T-helper 1 cell (primary cell): ENCODE measurements around the gene MBLAC1.

Experiments used
- DNase-seq, 5 donors: peaks; one replicate each; pipeline ENCODE4 v3.0.0-alpha.2; 2012 to 2020

MBLAC1 gene

DNA sequence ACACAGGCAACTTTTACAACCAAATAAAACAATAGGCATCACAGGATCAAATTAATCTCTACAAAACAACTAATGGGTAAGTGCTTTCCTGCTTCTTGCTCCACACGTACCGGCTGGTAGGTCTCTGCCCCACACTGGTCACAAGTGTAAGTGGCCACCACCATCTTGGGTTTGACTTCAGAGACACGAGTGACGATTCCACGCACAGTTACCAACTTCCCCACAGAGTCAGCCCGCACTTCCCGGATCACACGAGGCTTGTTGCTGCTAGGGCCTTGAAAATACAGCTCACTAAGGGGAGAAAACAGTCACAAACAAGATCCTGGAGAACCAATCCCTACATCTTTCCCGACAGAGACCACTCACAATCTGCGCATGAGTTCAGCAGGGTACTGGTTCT, 27.9 kb upstream of the MBLAC1 start:
- no peak for DNase-seq

DNA sequence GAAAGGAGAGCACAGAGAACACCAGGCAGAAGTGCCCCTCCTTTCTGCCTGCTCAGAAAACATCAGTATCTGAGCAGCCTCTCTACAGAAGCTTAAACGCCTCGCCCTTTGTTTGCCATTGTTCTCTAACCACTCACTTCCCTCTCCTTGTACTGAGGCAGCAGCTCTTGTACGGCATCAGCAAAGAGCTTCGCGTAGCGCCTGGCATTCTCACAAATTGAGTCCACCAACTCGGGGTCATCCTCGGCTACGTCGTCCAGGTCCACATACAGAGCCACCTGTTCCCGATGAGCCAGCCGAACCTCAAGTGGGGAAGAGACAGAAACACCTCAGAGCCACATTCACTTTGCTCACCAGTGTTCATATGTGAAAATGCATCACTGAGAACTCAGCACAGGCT, 27.3 kb upstream of the MBLAC1 start:
- no peak for DNase-seq

DNA sequence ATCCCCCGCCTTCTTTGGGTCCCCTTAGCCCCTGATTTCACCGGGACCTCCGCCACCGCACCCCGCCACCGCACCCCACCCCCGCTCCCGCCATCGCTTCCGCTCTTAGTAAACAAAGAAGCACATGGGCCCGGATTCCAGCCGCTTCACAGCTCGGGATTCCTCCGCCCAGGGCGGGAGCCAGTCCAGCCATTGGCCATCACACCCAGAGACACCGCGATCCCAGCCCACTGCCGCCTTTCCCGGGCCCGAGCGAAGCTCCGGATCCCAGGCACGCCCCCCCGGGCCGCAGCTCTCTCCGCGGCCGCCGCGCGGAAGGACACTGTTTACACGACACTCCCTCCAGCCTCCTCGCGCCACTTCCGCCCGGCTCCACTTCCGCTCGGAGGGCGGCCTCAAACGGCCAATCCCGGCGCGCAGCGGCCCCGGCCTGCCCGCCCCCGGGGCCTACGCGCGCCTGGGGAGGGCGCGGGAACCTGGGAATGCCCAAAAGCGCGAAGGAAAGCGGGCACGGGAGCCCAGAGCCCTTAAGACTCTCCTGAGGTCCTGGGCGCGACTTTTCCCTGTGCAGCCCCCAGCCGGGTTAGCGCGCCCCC, 26.2 kb upstream of the MBLAC1 start:
- peak; percentile 77 to 90 (median 80) for DNase-seq

DNA sequence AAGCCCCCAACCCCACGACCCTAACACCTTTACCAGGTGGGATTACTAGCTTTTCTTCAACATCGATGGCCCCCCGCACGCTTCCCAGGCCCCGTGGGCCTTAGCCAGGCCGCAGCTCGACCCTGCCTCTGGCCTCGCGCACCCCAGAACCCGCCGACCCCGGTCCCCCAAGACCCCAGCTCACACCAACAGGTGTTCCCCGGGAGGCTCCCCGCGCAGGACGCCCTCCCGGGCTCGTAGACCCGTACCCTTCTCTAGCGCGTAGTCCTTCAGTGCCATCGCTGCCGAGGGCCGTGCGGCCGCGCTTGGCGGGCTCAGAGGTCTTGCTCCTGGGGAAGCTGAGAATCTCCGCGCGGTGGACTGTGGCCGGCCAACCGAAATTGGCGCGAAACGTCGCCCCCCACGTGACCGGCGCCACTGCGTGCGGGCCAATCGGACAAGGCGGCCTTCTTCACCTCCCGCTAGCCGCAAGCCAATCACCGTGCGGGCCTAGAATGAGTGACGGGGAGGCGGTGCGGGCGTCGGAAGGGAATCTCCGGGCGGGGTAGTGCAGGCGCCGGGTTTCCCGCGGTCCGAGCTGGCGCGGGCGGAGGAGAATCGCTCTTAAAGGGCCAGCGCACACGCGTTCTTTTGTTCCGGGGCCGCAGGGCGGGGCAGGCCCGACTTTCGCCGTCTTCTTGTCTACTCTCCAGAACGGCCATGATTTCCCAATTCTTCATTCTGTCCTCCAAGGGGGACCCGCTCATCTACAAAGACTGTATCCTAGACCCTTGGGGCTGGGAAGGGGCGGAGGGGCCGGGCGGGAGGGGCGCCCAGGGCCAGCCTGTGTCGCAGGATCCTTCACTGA, 25.5 kb upstream of the MBLAC1 start, which contains the start of the genes AP4M1 and MCM7:
Gene AP4M1, plus strand, starts transcription at position 628 of the 847 bp plus-strand sequence. Its CDS starts 72 bp downstream, at position 700.
Gene MCM7, minus strand, starts transcription at position 382 of the 847 bp plus-strand sequence. Its CDS starts 103 bp downstream, at position 279.
- peak; percentile 93 to 99 (median 94) for DNase-seq

DNA sequence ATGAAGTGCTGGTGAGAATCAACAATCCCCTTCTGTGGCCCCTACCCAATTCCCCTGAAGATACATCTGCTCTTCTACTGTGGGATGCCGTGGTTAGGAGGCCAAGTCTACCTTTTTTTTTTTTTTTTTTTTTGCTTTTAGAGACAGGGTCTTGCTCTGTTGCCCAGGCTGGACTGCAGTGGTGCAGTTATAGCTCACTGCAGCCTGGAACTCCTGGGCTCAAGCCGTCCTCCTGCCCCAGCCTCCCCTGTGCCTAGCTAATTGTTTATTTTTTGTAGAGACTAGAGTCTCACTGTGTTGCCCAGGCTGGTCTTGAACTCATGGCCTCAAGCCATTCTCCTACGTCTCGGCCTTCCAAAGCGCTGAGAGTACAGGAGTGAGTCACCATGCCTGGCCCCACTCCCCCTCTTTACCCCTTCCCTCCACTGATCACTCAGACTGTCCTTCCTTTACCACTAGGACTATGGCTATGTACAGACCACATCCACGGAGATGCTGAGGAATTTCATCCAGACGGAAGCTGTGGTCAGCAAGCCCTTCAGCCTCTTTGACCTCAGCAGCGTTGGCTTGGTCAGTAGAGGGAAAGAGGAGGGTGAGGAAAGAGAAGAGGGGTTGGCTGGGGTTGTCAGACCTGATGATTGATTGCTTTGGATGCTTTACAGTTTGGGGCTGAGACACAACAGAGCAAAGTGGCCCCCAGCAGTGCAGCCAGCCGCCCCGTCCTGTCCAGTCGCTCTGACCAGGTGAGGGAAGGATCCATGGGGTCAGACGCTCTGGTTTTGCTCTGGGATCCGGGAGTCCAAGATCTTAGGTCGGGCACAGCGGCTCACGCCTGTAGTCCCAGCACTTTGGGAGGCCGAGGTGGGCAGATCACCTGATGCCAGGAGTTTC, 23.6 kb upstream of the MBLAC1 start:
- DNase-seq: no peak

DNA sequence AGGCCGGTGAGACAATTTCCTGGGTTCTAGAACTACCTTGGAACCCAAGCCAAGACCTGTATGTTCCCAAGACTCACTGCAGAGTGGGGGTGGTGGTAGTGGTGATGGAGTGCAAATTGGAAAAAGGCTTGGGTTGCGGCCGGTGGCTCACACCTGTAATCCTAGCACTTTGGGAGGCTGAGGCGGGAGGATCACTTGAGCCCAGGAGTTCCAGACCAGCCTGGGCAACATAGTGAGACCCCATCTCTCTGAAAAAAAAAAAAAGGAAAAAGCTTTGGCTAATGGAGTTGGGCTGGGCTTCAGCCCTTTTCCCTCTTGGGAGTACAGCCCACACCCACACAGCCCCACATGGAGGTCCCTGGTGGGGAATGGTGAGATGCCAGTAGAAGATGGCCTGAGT, 21.2 kb upstream of the MBLAC1 start:
- DNase-seq: no peak

DNA sequence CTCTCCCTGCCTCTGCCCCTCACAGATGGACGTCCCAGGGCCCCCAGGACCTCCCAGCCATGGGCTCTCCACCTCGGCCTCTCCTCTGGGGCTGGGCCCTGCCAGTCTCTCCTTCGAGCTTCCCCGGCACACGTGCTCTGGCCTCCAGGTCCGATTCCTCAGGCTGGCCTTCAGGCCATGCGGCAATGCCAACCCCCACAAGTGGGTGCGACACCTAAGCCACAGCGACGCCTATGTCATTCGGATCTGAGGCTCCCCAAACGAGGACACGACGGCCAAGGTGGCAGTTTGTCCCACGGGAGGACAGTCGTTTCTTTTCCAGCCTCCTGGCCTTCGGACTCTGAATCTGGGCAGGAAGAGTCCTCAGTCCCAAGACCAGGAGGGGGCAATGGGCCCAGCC, 20.1 kb upstream of the MBLAC1 start:
- DNase-seq: no peak

DNA sequence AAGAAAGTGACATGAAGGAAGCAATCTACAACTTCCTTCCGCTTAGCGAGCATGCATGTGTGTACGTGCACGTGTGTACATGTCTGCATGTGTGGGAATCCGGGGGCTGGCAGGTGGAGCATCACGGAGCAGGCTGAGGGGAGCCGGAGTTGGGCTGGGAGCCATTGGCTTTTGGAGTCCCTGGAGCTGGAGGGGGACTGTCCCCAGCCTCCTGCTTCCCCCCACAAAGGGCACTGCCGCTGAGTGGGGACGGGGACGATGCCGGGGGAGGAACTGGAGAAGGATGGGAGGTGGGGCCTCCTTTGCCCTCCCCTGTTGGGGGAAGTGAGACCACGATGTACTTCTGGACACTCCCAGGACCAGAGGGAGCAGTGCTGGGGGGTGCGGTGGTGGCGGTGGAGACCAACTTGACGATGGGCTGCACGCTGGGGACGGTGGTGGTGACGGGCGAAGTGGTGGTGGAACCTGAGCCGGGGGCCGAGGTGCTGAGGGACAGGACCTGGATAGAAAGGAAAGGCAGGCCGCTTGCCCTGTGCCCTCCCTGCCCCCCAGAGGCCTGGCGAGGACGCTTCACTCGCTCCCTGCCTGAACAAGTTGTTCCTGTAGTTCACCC, 19.5 kb upstream of the MBLAC1 start:
- DNase-seq: no peak

DNA sequence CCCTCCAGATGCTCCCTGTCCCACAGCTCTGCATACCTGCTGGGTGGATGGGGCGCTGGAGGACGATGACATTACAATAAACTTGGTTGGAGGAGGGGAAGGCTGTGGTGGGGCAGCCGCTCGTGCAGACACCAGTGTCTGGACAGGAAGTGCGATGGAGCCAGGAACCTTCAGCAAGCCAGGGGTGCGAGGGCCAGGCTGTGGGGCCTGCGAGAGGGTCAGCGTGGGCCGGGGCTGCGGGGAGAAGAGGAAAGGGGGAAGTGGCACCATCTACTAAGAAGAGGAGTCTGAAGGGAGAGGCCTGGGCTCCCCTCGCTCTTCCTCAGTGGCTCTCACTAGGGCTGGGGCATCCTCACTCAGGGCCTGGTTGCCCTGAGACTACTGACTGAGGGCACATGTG, 18.9 kb upstream of the MBLAC1 start:
- DNase-seq: no peak

DNA sequence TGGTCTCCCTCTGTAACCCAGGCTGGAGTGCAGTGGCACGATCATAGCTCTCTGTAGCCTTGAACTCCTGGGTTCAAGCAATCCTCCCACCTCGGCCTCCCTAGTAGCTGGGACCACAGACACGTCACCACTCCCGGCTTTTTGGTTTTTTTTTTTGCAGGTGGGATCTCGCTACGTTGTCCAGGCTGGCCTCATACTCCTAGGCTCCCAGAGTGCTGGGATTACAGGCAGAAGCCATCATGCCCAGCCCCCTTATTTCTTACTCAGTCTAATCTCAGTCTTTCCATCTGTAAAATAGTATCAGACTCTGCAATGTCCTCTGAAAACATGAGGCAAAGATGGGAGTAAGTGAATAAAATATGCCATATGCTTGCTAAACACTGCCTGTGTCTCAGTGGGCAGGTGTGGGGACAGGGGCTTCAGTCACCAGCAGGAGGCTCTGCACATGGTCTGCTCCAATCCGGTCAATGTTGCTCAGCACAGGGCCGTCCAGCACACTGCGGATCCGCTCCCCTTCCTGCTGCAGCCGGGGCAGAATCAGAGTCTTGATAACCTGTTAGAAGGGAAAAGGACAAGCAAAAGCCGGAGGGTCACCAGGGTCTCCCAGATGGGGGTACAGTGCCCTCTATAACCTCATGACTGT, 17.1 kb upstream of the MBLAC1 start:
- DNase-seq: no peak

DNA sequence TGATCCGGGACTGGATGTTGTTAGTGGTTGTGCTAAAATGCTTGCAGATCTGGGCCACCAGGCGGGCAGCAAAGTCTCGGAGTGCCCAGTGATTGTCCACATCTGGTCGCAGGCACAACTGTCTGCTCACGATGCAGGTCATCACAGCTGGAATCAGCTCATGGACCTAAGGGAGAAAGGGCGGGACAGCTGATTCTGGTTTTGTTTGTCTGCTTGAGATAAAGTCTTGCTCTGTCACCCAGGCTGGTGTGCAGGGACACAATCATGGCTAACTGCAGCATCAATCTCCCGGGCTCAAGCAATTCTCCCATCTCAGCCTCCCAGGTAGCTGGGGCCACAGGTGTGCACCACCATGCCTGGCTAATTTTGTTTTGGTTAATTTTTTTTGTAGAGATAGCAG, 15.6 kb upstream of the MBLAC1 start:
- no peak for DNase-seq

DNA sequence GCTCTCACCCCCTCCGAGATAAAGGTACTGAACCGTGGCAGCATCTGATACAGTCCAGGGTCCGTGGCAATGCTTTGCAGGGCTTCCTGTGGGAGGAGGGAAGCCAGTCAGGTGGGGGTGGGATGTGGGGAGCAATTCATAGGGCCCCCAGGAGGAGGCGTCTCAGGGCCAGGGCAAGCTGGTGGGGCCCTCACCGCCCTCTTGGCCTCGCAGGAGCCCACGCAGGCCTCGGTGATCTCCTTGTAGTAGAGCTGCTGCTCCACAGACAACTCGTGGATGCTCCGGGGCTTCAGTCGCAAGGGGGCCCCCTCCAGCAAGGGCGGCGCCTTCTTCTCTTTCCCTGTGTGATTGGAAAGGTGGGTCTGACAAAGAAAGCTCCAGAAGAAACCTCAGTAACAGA, 14.9 kb upstream of the MBLAC1 start:
- DNase-seq: no peak

DNA sequence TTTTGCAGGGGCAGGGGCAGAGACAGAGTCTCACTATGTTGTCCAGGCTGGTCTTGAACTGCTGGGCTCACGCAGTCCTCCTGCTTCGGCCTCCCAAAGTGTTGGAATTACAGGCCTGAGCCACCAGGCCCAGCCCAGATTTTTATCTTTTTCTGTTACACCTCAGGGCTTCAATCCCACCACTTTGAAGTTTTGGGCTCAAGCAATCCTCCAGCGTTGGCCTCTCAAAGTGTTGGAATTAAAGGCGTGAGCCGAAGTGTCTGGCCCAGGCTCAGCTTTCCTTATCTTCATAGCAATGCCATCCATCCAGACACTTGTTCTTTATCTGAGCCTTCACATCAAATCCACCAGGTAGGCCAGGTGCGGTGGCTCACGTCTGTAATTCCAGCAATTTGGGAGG, 11.7 kb upstream of the MBLAC1 start:
- DNase-seq: no peak

DNA sequence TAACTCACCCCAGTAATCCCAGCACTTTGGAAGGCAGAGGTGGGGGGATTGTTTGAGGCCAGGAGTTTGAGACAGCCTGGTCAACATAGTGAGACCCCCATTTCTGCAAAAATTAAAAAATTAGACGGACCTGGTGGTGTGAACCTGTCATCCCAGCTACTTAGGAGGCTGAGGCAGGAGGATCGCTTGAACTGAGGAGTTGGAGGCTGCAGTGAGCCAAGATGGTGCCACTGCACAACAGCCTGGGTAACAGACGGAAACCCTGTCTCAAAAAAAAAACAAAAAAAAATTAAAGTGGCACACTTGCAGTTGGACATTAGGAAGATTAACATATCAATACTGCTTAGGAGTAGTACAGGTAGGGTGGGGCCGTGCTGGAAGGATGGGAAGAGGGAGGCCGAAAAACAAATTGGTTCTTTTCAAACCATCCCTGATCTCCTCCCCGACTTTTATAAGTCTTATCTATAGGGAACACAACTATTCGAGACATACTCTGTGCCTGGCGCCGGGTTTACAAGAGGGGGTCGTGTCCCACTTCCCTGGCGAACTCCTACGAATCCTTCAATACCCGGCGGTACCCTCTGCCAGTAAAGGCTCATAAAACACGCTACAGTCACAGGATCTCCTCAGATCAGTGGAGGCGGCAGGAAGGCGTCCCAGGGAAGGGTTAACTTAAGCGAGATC, 8.2 kb upstream of the MBLAC1 start:
- no peak for DNase-seq

DNA sequence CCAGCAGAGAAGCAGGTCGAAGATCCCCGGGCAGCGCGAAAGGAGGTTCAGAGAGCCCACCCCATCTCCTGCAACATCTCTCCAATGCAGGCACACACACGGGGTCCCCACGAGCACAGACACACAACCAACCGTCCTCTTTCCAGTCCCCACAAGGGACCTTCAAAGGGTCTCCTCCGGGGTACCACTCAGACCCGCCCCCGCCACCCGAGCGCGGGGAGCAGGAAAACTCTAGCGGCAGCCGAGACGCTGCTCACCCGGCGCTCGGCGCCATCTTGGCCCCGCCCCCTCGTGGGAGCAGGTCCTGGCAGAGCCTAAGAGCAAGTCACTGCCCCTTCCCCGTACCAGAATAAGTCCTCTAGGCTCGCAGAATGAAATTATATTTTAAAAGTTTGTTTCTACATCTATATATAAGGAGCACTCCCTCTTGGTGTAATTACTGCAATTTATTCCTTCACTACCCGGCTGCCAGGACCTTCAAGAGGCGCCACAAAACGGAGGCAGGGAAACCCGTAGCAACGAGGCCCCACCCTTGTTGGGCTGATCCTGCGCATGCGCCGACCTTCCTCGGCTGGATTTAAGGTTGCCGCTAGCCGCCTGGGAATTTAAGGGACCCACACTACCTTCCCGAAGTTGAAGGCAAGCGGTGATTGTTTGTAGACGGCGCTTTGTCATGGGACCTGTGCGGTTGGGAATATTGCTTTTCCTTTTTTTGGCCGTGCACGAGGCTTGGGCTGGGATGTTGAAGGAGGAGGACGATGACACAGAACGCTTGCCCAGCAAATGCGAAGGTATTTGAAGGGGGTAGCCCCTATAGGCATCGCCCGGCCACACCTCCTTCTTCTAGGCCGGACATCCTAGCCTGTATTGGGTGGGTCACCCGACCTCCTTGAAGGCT, 7.4 kb upstream of the MBLAC1 start, which contains the start of the genes CNPY4 and TAF6:
Gene CNPY4, plus strand, starts transcription at position 563 of the 898 bp plus-strand sequence. Its CDS starts 111 bp downstream, at position 674.
Gene TAF6, minus strand, starts transcription at position 287 of the 898 bp plus-strand sequence. CDS start 5,149 bp downstream, outside the sequence.
- peak; percentile 89 to 96 (median 92) for DNase-seq

DNA sequence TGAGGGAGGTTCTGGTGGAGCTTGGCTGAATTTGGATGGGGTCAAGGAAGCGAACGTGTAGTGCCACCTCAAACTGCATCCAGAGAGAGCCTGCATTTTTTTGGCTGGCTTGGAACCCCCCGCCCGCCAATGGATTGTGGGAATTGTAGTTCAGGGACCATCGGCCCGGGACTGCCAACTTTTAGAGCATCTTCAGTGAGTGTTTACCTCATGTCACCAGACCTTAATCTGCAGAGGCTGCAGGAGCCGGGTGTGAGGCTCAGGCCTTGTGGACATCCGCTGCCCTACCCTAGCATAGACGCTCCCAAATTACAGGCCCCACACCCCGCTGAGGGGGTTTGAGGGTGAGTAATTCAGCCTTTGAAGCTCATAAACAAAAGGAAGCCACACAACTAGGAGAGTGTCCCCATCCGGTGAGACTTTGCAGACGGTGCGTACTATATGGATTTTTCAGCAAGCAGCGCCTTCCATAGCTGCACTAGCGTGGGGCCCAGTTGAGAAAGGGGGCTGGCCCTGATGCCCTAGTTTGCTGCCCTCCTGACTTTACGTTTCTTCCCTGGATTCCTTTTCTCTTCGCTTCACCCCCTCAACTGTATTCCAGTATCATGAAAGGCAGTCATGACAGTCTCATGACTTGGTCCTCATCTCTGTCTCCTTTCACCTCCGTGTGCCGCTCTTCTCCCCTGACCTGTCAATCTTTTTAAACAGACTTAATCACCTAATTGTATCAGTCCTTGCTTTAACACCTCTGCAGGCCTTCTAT, 6.6 kb upstream of the MBLAC1 start:
- DNase-seq: peak; percentile 45 to 76 (median 62)

DNA sequence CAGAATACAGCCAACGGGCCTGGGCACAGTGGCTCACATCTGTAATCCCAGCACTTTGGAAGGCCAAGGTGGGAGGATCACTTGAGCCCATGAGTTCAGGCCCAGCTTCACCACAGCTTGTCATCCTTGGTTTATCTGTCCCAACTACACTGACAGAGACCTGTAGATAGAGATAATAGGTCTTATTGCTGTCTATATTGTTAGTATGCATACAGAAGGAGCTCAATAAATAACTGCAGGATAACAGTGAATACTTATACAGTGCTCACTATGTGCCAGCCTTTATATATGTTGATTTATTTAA, 6.1 kb upstream of the MBLAC1 start:
- no peak for DNase-seq

DNA sequence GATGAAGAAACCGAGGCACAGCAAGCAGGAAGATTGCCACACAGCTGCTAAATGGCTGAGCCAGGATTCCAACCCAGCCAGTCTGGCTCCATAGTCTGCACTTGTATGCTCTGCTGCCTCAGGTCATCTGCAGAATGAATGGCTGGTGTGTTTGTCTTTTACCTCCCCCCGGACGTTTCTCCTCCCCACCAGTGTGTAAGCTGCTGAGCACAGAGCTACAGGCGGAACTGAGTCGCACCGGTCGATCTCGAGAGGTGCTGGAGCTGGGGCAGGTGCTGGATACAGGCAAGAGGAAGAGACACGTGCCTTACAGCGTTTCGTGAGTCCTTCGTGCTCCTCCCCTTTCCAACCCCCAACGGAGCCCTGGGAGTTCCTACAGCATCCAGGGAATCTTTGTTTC, 4.7 kb upstream of the MBLAC1 start:
- no peak for DNase-seq

DNA sequence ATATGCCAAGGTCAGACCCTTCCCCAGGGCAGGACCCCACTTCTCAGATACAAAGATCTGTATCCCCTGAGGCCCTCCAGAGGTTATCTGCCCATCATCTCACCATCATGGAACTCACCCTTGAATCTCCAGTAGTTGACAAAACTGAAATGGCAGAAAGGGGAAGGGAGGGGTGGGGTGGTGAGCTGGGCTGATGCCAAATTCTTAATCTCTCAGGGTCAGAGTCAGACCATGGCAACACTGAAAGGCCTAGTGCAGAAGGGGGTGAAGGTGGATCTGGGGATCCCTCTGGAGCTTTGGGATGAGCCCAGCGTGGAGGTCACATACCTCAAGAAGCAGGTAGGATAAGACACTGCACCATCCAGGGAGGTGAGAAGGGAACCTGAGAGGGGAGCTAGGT, 4.2 kb upstream of the MBLAC1 start:
- no peak for DNase-seq
